SJSA1 (cell line): Measurements from ENCODE around the gene FIGNL2. TPM values are rescaled to one million over a fixed set of nuclear protein-coding genes. Genes with fewer than 3 reads are reported as not detected.
"Not testable (repeated sequence)": the region's sequence is repeated elsewhere in the genome, so short reads cannot be mapped to it uniquely, and the experiment has no call there.

ENCODE experiments used
- DNase-seq, 2 experiments: peaks; one replicate each; pipeline ENCODE4 v3.0.0-alpha.2; 2015 to 2020; ENCODE audit warnings: low spot score in 2 of 2, low read depth in 1 of 2
- H3K27ac ChIP-seq: fragments of 250-450 bp; sonication (Bioruptor Pico); 2 replicates; pipeline ENCODE4 v1.5.1; 2020; ENCODE audit warnings: mild to moderate bottlenecking, moderate library complexity
- H3K27me3 ChIP-seq: fragments of 250-450 bp; sonication (Bioruptor Pico); replicated peaks from 2 replicates; pipeline ENCODE4 v1.5.1; 2020; ENCODE audit warnings: mild to moderate bottlenecking, moderate library complexity
- H3K36me3 ChIP-seq: fragments of 250-450 bp; sonication (Bioruptor Pico); 2 replicates; pipeline ENCODE4 v1.5.1; 2020; ENCODE audit warnings: mild to moderate bottlenecking
- H3K4me1 ChIP-seq: fragments of 250-450 bp; sonication (Bioruptor Pico); replicated peaks from 2 replicates; pipeline ENCODE4 v1.6.1; 2021; ENCODE audit warnings: mild to moderate bottlenecking
- H3K4me3 ChIP-seq: fragments of 250-450 bp; sonication (Bioruptor Pico); 2 replicates; pipeline ENCODE4 v1.5.1; 2020; ENCODE audit warnings: mild to moderate bottlenecking
- H3K9me3 ChIP-seq: fragments of 250-450 bp; sonication (Bioruptor Pico); replicated peaks from 2 replicates; pipeline ENCODE4 v1.5.1; 2020; ENCODE audit warnings: mild to moderate bottlenecking
- total RNA-seq: library from RNA; depleted of rRNA; stranded (reverse); fragments of >200 nt; shearing (Covaris generic); gene quantifications from 2 replicates; pipeline ENCODE4 v1.2.3, GENCODE V29; 2014

The FIGNL2 gene
- total RNA-seq, 1 experiment from 2014 or later, result not detected

GRCh38 chr12:51818086-51818485 is 30.4 kb downstream of the FIGNL2 start:
- no peaks in the 10 kb centered on the region for H3K36me3 ChIP-seq
- peaks cover 3% of the 10 kb centered on the region; the same call in 1 of the 2 replicates for H3K27me3 ChIP-seq
- no peak overlapping the region for H3K27ac ChIP-seq
- no peak for DNase-seq
- peaks cover 22% of the 10 kb centered on the region for H3K4me1 ChIP-seq
- 0 out of 2 replicates have a peak, but pooled peaks cover 3% of the 10 kb centered on the region for H3K9me3 ChIP-seq
- H3K4me3 ChIP-seq, result no peak overlapping the region

- DNase-seq, result no peak
- no peaks in the 10 kb centered on the region for H3K36me3 ChIP-seq
These were observed 31.2 kb downstream of the FIGNL2 start for GRCh38 chr12:51817027-51817953.

GRCh38 chr12:51815571-51815970 is 32.9 kb downstream of the FIGNL2 start:
- H3K36me3 ChIP-seq, result no peaks in the 10 kb centered on the region
- no peak overlapping the region for H3K27ac ChIP-seq
- 0 out of 2 replicates have a peak, but pooled peaks cover 3% of the 10 kb centered on the region for H3K9me3 ChIP-seq
- no peak overlapping the region for H3K4me3 ChIP-seq
- no peak for DNase-seq
- peaks cover 3% of the 10 kb centered on the region; the same call in 1 of the 2 replicates for H3K27me3 ChIP-seq
- H3K4me1 ChIP-seq, result peaks cover 15% of the 10 kb centered on the region

More at GRCh38 chr12:51817027-51817953, 31.2 kb downstream of the FIGNL2 start:
- no peak overlapping the region for H3K27ac ChIP-seq
- peaks cover 3% of the 10 kb centered on the region; the same call in 1 of the 2 replicates for H3K27me3 ChIP-seq
- H3K9me3 ChIP-seq, result 0 out of 2 replicates have a peak, but pooled peaks cover 3% of the 10 kb centered on the region
- H3K4me3 ChIP-seq, result no peak overlapping the region
- peaks cover 22% of the 10 kb centered on the region for H3K4me1 ChIP-seq

- H3K36me3 ChIP-seq, result no peaks in the 10 kb centered on the region
- peak overlapping the region; percentile 41 for H3K4me3 ChIP-seq
- peak in 1 of 2 experiments; percentile 65 for DNase-seq
- H3K27ac ChIP-seq, result no peak overlapping the region
- 0 out of 2 replicates have a peak, but pooled peaks cover 3% of the 10 kb centered on the region for H3K9me3 ChIP-seq
- peaks cover 3% of the 10 kb centered on the region; the same call in 1 of the 2 replicates for H3K27me3 ChIP-seq
- peaks cover 12% of the 10 kb centered on the region for H3K4me1 ChIP-seq
These were observed 34.0 kb downstream of the FIGNL2 start for GRCh38 chr12:51814311-51815088.

- no peak for DNase-seq
- Histone ChIP-seq H3K36me3 (no peaks in the 10 kb centered on the region), H3K27ac (no peak overlapping the region), H3K4me3 (peak overlapping the region; percentile 41), H3K27me3 (peaks cover 3% of the 10 kb centered on the region; the same call in 1 of the 2 replicates), H3K9me3 (0 out of 2 replicates have a peak, but pooled peaks cover 3% of the 10 kb centered on the region), H3K4me1 (peaks cover 12% of the 10 kb centered on the region)
These were observed 34.6 kb downstream of the FIGNL2 start for GRCh38 chr12:51813931-51814310.

GRCh38 chr12:51812871-51813270 is 35.6 kb downstream of the FIGNL2 start:
- H3K9me3 ChIP-seq, result 0 out of 2 replicates have a peak, but pooled peaks cover 3% of the 10 kb centered on the region
- no peak overlapping the region for H3K27ac ChIP-seq
- H3K4me1 ChIP-seq, result peaks cover 12% of the 10 kb centered on the region
- peaks cover 3% of the 10 kb centered on the region; the same call in 1 of the 2 replicates for H3K27me3 ChIP-seq
- no peaks in the 10 kb centered on the region for H3K36me3 ChIP-seq
- DNase-seq, result no peak
- no peak overlapping the region for H3K4me3 ChIP-seq

GRCh38 chr12:51811203-51812202 is 37.0 kb downstream of the FIGNL2 start:
- Histone ChIP-seq H3K27ac (no peak overlapping the region), H3K36me3 (no peaks in the 10 kb centered on the region), H3K27me3 (peaks cover 3% of the 10 kb centered on the region; the same call in 1 of the 2 replicates), H3K4me1 (peaks cover 12% of the 10 kb centered on the region), H3K9me3 (0 out of 2 replicates have a peak, but pooled peaks cover 3% of the 10 kb centered on the region), H3K4me3 (no peak overlapping the region)
- no peak for DNase-seq

- no peak for DNase-seq
- H3K9me3 ChIP-seq, result 0 out of 2 replicates have a peak, but pooled peaks cover 3% of the 10 kb centered on the region
- no peaks in the 10 kb centered on the region for H3K36me3 ChIP-seq
These were observed 39.3 kb downstream of the FIGNL2 start for GRCh38 chr12:51809193-51809592.

GRCh38 chr12:51806896-51807295 is 41.6 kb downstream of the FIGNL2 start:
- Histone ChIP-seq H3K4me3 (no peak overlapping the region), H3K9me3 (no peaks in the 10 kb centered on the region), H3K4me1 (no peaks in the 10 kb centered on the region), H3K36me3 (no peaks in the 10 kb centered on the region), H3K27me3 (no peaks in the 10 kb centered on the region), H3K27ac (no peak overlapping the region)
- DNase-seq, result no peak

More at GRCh38 chr12:51809193-51809592, 39.3 kb downstream of the FIGNL2 start:
- H3K27me3 ChIP-seq, result peaks cover 3% of the 10 kb centered on the region; the same call in 1 of the 2 replicates
- H3K4me1 ChIP-seq, result peaks cover 5% of the 10 kb centered on the region
- H3K4me3 ChIP-seq, result no peak overlapping the region
- H3K27ac ChIP-seq, result no peak overlapping the region

GRCh38 chr12:51801027-51801426 is 47.5 kb downstream of the FIGNL2 start:
- Histone ChIP-seq H3K9me3 (no peaks in the 10 kb centered on the region), H3K27me3 (no peaks in the 10 kb centered on the region), H3K36me3 (no peaks in the 10 kb centered on the region), H3K4me3 (no peak overlapping the region), H3K27ac (no peak overlapping the region), H3K4me1 (no peaks in the 10 kb centered on the region)
- DNase-seq, result no peak

GRCh38 chr12:51798501-51798900 is 50.0 kb downstream of the FIGNL2 start:
- DNase-seq, result no peak

GRCh38 chr12:51798051-51798450 is 50.5 kb downstream of the FIGNL2 start:
- not testable (repeated sequence) for H3K27me3 ChIP-seq, H3K4me3 ChIP-seq, H3K9me3 ChIP-seq, H3K27ac ChIP-seq, DNase-seq, H3K4me1 ChIP-seq, H3K36me3 ChIP-seq

More at GRCh38 chr12:51798501-51798900, 50.0 kb downstream of the FIGNL2 start:
- Histone ChIP-seq H3K27ac (no peak overlapping the region), H3K27me3 (no peaks in the 10 kb centered on the region), H3K4me1 (no peaks in the 10 kb centered on the region), H3K36me3 (peaks cover 5% of the 10 kb centered on the region; the same call in 1 of the 2 replicates), H3K4me3 (no peak overlapping the region), H3K9me3 (no peaks in the 10 kb centered on the region)
